Measurements from ENCODE around the gene LIX1L.

- no peak for TF ChIP-seq EZH2 (IDR thresholded peaks at IDR 0.05)
- TF ChIP-seq, protein P1, sequence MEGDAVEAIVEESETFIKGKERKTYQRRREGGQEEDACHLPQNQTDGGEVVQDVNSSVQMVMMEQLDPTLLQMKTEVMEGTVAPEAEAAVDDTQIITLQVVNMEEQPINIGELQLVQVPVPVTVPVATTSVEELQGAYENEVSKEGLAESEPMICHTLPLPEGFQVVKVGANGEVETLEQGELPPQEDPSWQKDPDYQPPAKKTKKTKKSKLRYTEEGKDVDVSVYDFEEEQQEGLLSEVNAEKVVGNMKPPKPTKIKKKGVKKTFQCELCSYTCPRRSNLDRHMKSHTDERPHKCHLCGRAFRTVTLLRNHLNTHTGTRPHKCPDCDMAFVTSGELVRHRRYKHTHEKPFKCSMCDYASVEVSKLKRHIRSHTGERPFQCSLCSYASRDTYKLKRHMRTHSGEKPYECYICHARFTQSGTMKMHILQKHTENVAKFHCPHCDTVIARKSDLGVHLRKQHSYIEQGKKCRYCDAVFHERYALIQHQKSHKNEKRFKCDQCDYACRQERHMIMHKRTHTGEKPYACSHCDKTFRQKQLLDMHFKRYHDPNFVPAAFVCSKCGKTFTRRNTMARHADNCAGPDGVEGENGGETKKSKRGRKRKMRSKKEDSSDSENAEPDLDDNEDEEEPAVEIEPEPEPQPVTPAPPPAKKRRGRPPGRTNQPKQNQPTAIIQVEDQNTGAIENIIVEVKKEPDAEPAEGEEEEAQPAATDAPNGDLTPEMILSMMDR (IDR thresholded peaks at IDR 0.05): no peak
Observed at GRCh38 chr1:145992502-145992936, 34.7 kb upstream of the LIX1L start.
